Esophagus squamous epithelium (tissue), 5 donors: ENCODE data around the gene MRPS33. TPM values are rescaled to one million over a fixed set of nuclear protein-coding genes. Genes with fewer than 3 reads are reported as not detected.
"Not testable (repeated sequence)": the region's sequence is repeated elsewhere in the genome, so short reads cannot be mapped to it uniquely, and the experiment has no call there.

Experiments
- DNase-seq: peaks from one replicate; lab custom pipeline; 2025; lab: John Stamatoyannopoulos, UW
- H3K27ac ChIP-seq, 4 donors: fragments of 200-600 bp; sonication (generic); one replicate each; pipeline ENCODE4 v1.5.1; 2016 to 2019; ENCODE audit warnings: mild to moderate bottlenecking in 1 of 4
- H3K27me3 ChIP-seq, 4 donors: fragments of 200-600 bp; sonication (generic); 1 replicate in 3 of 4; 2 replicates in 1 of 4; pipeline versions ENCODE4 v1.5.1 to v1.6.0; 2017 to 2021; ENCODE audit warnings: antibody characterized with exemption in 1 of 4
- H3K36me3 ChIP-seq, 3 donors: fragments of 200-600 bp; sonication (generic); one replicate each; pipeline ENCODE4 v1.5.1; 2016 to 2019
- H3K4me1 ChIP-seq, 3 donors: fragments of 200-600 bp; sonication (generic); one replicate each; pipeline ENCODE4 v1.5.1; 2017 to 2019
- H3K4me3 ChIP-seq, 4 donors: fragments of 200-600 bp; sonication (generic); 1 replicate in 3 of 4; 2 replicates in 1 of 4; pipeline ENCODE4 v1.5.1; 2016 to 2019; ENCODE audit warnings: mild to moderate bottlenecking in 2 of 4, moderate library complexity in 1 of 4
- H3K9me3 ChIP-seq, 3 donors: fragments of 200-600 bp; sonication (generic); one replicate each; pipeline ENCODE4 v1.5.1; 2016 to 2019
- POLR2A ChIP-seq, 4 donors: fragments of 450-650 bp; IDR thresholded peaks; one replicate each; pipeline ENCODE4 v1.6.1; 2017; ENCODE audit warnings: antibody characterized with exemption in 4 of 4, mild to moderate bottlenecking in 4 of 4, moderate library complexity in 3 of 4
- WGBS, 2 donors: methylation state at CpG; one replicate each; pipeline ENCODE4 v1.1.5; 2018; 5-methylcytosine and 5-hydroxymethylcytosine counted together
- intact Hi-C: fragments of 100-400 bp; cut with DNase I; formaldehyde crosslinking; loops from one replicate; pipeline ENCODE4 v1.15.0; 2022
- total RNA-seq, 4 donors: library from RNA; depleted of rRNA; stranded (reverse); fragments of >200 nt; gene quantifications; one replicate each; pipeline ENCODE4 v1.1.0, GENCODE V29; 2016
- TF ChIP-seq, protein P1 (sequence below), 6 experiments: fragments of 450-650 bp in 4 of 6; fragments of 200-600 bp in 2 of 6; sonication (generic) in 2 of 6; IDR thresholded peaks; one replicate each; pipeline ENCODE4 v1.5.1; 2016 to 2019; ENCODE audit warnings: antibody characterized with exemption in 6 of 6, mild to moderate bottlenecking in 4 of 6, moderate library complexity in 4 of 6
- donor health status: DM: yes; HTN: yes; CAD: no.

MRPS33 gene
- total RNA-seq, 4 donors from 2014 or later = 12.7 to 25.2 (median 16.1) TPM

DNA sequence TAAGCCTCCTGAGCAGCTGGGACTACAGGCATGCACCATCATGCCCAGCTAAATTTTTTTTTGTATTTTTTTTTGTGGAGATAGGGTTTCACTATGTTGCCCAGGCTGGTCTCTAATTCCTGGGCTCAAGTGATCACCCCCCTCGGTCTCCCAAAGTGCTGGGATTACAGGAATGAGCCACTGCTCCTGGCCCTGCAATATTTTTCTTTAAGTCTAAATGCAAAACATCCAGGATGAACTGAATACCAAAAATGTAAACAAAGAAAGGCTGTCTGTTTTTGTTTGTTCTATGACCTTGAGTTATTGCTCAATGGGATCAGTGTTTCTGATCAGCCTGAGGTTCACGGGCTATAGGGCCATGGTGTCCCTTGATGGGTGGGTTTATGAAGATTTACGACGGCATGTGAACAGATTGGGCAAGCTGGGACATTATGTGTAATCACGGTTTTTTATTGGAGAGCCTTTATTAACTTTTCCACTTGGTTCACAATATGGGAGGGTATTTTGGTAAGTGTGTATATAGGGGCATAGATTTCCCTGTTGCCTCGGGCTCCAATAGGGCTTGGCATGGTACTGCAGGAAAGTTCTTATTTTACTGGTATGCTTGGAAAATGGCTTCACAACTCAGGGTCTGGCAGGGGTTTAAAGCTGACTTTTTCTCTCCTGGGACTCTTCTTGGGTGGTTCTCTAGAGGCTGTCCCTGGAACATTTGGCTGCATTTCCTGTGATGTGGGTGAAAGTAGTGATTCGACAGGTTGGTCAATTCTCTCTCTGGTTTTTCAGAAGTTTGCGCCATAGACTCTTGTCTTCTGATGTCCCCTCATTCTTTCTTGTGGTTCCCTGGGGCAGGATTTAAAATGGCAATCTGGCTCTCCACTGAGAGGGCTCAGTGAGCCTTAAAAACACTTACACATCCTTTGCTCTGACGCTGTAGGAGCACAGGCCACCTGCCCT lies 41.6 kb downstream of the MRPS33 start:
- intact Hi-C loops = no loop called here
- H3K9me3 ChIP-seq = no peaks in the 10 kb centered on the region
- H3K27ac ChIP-seq = no peak overlapping the region
- 61 to 69% methylated on average over 8 to 9 of the region's 9 CpGs for WGBS, 2 donors
- H3K36me3 ChIP-seq = no peaks in the 10 kb centered on the region
- H3K4me3 ChIP-seq = no peak overlapping the region
- TF ChIP-seq POLR2A (IDR thresholded peaks at IDR 0.05) = no peak
- TF ChIP-seq, protein P1, sequence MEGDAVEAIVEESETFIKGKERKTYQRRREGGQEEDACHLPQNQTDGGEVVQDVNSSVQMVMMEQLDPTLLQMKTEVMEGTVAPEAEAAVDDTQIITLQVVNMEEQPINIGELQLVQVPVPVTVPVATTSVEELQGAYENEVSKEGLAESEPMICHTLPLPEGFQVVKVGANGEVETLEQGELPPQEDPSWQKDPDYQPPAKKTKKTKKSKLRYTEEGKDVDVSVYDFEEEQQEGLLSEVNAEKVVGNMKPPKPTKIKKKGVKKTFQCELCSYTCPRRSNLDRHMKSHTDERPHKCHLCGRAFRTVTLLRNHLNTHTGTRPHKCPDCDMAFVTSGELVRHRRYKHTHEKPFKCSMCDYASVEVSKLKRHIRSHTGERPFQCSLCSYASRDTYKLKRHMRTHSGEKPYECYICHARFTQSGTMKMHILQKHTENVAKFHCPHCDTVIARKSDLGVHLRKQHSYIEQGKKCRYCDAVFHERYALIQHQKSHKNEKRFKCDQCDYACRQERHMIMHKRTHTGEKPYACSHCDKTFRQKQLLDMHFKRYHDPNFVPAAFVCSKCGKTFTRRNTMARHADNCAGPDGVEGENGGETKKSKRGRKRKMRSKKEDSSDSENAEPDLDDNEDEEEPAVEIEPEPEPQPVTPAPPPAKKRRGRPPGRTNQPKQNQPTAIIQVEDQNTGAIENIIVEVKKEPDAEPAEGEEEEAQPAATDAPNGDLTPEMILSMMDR (IDR thresholded peaks at IDR 0.05) = no peak
- H3K27me3 ChIP-seq = no peaks in the 10 kb centered on the region
- DNase-seq = no peak
- H3K4me1 ChIP-seq = no peaks in the 10 kb centered on the region

- 68 to 81% methylated on average over 2 of the region's 2 CpGs for WGBS, 2 donors
- intact Hi-C loops = no loop called here
- no peaks in the 10 kb centered on the region for H3K4me1 ChIP-seq
Observed at GRCh38 chr7:140972344-140972743, 42.4 kb downstream of the MRPS33 start.

DNA sequence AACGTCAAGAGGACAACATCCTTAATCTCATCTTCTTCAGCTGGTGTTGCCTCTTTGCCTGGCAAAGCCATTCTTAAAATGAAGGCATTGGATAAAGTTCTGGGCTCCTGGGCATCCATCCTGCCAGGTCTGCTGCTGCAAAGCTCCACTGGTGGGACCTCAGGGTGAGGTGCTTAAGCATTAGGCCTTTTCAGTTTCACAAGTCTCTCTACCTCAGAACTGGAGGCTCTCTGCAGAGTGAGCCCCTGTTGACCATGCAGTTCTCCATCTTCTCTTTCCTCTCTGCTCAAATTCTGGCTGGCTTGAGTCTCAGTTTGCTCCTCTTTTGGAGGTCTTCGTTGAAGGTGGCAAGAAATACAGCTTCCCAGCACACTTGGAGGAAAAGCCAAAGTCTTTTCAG lies 47.3 kb downstream of the MRPS33 start:
- Histone ChIP-seq H3K36me3 (no peaks in the 10 kb centered on the region), H3K27ac (no peak overlapping the region), H3K4me3 (no peak overlapping the region), H3K27me3 (no peaks in the 10 kb centered on the region), H3K9me3 (no peaks in the 10 kb centered on the region), H3K4me1 (no peaks in the 10 kb centered on the region)
- WGBS, 2 donors = 46 to 64% methylated on average over 2 of the region's 2 CpGs
- no peak for DNase-seq
- intact Hi-C loops = no loop called here
- TF ChIP-seq, protein P1 (IDR thresholded peaks at IDR 0.05) = no peak
- no peak for TF ChIP-seq POLR2A (IDR thresholded peaks at IDR 0.05)

More at GRCh38 chr7:140972344-140972743, 42.4 kb downstream of the MRPS33 start:
- Histone ChIP-seq H3K36me3 (no peaks in the 10 kb centered on the region), H3K27me3 (no peaks in the 10 kb centered on the region), H3K27ac (no peak overlapping the region), H3K4me3 (no peak overlapping the region), H3K9me3 (no peaks in the 10 kb centered on the region)
- TF ChIP-seq, protein P1 (IDR thresholded peaks at IDR 0.05) = no peak
- TF ChIP-seq POLR2A (IDR thresholded peaks at IDR 0.05) = no peak
- DNase-seq = no peak

DNA sequence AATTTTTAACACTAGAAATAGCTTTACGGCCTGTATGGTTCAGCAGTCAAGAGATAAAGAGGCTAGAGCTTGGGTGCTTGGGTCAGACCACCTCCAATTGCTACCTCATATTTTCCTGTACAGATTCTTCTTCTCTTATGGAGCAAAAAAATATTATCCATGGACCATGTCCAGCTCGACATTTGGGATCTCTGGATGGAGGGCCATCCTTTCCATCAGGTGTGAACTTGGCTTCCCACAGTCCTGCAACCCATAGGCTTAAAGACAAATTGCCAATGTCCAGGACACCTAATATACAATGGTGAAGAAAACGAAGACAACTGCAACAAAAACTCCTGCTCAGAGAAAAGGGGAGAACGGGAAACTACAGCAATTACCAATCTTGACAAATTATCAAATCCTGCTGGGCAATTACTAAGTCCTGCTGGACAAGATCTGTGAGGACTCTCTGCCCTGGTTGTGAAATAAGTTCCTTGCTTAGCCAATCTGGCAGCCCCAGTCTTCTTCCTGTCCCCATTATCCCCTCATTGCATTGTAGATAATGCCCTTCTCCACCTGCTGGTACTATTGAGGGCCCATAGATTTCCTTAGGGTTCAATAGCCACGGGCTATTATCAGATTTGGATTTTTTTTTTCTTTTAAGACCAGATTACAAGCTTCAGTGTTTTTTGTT lies 48.1 kb downstream of the MRPS33 start:
- intact Hi-C loops = no loop called here
- Histone ChIP-seq H3K4me3 (no peak overlapping the region), H3K27me3 (no peaks in the 10 kb centered on the region), H3K36me3 (no peaks in the 10 kb centered on the region), H3K27ac (no peak overlapping the region), H3K4me1 (no peaks in the 10 kb centered on the region), H3K9me3 (no peaks in the 10 kb centered on the region)
- 54 to 55% methylated on average over 5 of the region's 5 CpGs for WGBS, 2 donors
- DNase-seq = no peak
- TF ChIP-seq, protein P1 (IDR thresholded peaks at IDR 0.05) = no peak
- TF ChIP-seq POLR2A (IDR thresholded peaks at IDR 0.05) = no peak

DNA sequence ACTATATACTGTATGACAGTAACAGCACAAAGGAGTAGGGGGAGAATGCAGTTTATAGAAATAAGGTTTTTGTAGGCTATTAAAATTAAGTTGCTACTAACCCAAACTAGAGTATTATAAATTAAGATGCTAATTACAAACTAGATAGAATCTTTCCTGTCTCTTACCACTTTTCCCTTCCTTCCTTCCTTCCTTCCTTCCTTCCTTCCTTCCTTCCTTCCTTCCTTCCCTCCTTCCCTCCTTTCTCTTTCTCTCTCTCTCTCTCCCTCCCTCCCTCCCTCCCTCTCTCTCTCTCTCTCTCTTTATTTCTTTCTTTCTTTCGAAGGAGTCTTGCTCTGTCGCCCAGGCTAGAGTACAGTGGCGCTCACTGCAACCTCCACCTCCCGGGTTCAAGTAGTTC lies 53.6 kb downstream of the MRPS33 start:
- Histone ChIP-seq H3K27ac (no peak overlapping the region), H3K36me3 (no peaks in the 10 kb centered on the region), H3K27me3 (no peaks in the 10 kb centered on the region), H3K9me3 (no peaks in the 10 kb centered on the region), H3K4me3 (no peak overlapping the region), H3K4me1 (no peaks in the 10 kb centered on the region)
- no peak for DNase-seq
- TF ChIP-seq POLR2A (IDR thresholded peaks at IDR 0.05) = no peak
- TF ChIP-seq, protein P1 (IDR thresholded peaks at IDR 0.05) = no peak
- 93 to 94% methylated on average over 4 of the region's 4 CpGs for WGBS, 2 donors
- intact Hi-C loops = no loop called here

DNA sequence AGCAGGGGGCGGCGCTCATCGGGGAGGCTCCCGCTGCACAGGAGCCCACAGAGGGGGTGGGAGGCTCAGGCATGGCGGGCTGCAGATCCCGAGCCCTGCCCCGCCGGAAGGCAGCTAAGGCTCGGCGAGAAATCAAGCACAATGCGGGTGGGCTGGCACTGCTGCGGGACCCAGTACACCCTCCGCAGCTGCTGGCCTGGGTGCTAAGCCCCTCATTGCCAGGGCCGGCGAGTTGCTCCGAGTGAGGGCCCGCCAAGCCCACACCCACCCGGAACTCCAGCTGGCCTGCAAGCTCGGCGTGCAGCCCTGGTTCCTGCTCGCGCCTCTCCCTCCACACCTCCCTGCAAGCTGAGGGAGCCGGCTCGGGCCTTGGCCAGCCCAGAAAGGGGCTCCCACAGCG lies 57.8 kb downstream of the MRPS33 start:
- intact Hi-C loops, H3K4me1 ChIP-seq, H3K36me3 ChIP-seq, H3K9me3 ChIP-seq, H3K4me3 ChIP-seq, H3K27ac ChIP-seq, H3K27me3 ChIP-seq, DNase-seq: not testable (repeated sequence)
- WGBS, 2 donors = no CpG with 5 or more reads among the region's 25 CpGs
